ENCODE data around the gene UBE2R2.
"Not testable (repeated sequence)": the region's sequence is repeated elsewhere in the genome, so short reads cannot be mapped to it uniquely, and the experiment has no call there.

- not testable (repeated sequence) for TF ChIP-seq POLR2A (IDR thresholded peaks at IDR 0.05; ENCODE audit: low read length); GATA1 (IDR thresholded peaks at IDR 0.05; ENCODE audit: low read depth, low read length)
These were observed 12.8 kb downstream of the UBE2R2 start for GRCh38 chr9:33829641-33830230.

Data from erythroblast (primary cell).